HepG2 (cell line): ENCODE measurements around the gene ANKFY1. TPM values are rescaled to one million over a fixed set of nuclear protein-coding genes. Genes with fewer than 3 reads are reported as not detected.

Source experiments
- ATAC-seq: fragments of 200-7000 bp; cut with Tn5 transposase; 3 replicates; pipeline ENCODE4 v1.9.1; 2020; ENCODE audit warnings: mild to moderate bottlenecking, moderate library complexity
- BruUV-seq: library from RNA; stranded (reverse); fragments of 400-500 nt; replicated peaks from 2 replicates; lab custom pipeline; 2021; lab: Mats Ljungman, UMichigan
- CTCF ChIA-PET: fragments of 300-600 bp; formaldehyde crosslinking; extraction: SDS; loops from one replicate; lab custom pipeline; 2021; ENCODE audit warnings: low total read pairs, inconsistent platforms, low intra/inter-chr PET ratio; lab: Yijun Ruan, JAX
- POLR2A ChIA-PET: fragments of 350-600 bp; sonication (Branson Sonifier 250); formaldehyde crosslinking; loops from one replicate; lab custom pipeline; 2020; ENCODE audit warnings: antibody characterized with exemption, inconsistent platforms; lab: Yijun Ruan, JAX
- DNase-seq: peaks from one replicate; pipeline ENCODE4 v3.0.0-alpha.2; 2015; ENCODE audit warnings: low spot score
- FAIRE-seq: peaks from 3 replicates; lab custom pipeline; 2011; peaks lifted over from hg19 to GRCh38; lab: Jason Lieb, UNC
- H2AFZ ChIP-seq: one replicate; pipeline ENCODE4 v1.6.1; 2011; ENCODE audit warnings: low read length, inconsistent platforms
- H3K27ac ChIP-seq: fragments of 300-600 bp; 3 replicates; pipeline ENCODE4 v1.8.0; 2011; ENCODE audit warnings: mixed run types, mild to moderate bottlenecking, mixed read lengths, low read length, inconsistent platforms; ENCODE audit not compliant: insufficient read depth; ENCODE audit errors: extremely low read length
- H3K27me3 ChIP-seq, 2 experiments: fragments of 200-600 bp in 1 of 2; 2 replicates in 1 of 2; 3 replicates in 1 of 2; pipeline versions ENCODE4 v1.6.0 to v1.8.0; 2011; ENCODE audit warnings: low read length in 2 of 2, mild to moderate bottlenecking in 2 of 2, moderate library complexity in 2 of 2, inconsistent platforms in 1 of 2; ENCODE audit not compliant: insufficient read depth in 2 of 2, control insufficient read depth in 1 of 2
- H3K36me3 ChIP-seq, 2 experiments: fragments of 200-600 bp in 1 of 2; replicated peaks in 1 of 2; 2 replicates in 1 of 2; 3 replicates in 1 of 2; pipeline versions ENCODE4 v1.5.1 to v1.8.0; 2011; ENCODE audit warnings: low read length in 2 of 2, inconsistent platforms in 1 of 2; ENCODE audit not compliant: insufficient read depth in 2 of 2, control insufficient read depth in 1 of 2
- H3K4me1 ChIP-seq: 2 replicates; pipeline ENCODE4 v1.5.1; 2012; ENCODE audit warnings: low read length, inconsistent platforms; ENCODE audit not compliant: insufficient read depth
- H3K4me2 ChIP-seq: 2 replicates; pipeline ENCODE4 v1.6.0; 2011; ENCODE audit warnings: low read depth, low read length, inconsistent platforms
- H3K4me3 ChIP-seq, 3 experiments: fragments of 200-600 bp in 1 of 3; sonication (generic), shearing (Covaris generic) in 1 of 3; replicated peaks in 1 of 3; 2 replicates each; pipeline ENCODE4 v1.5.1; 2011 to 2016; ENCODE audit warnings: low read length in 3 of 3, inconsistent platforms in 2 of 3, low read depth in 2 of 3, mild to moderate bottlenecking in 2 of 3, control low read depth in 1 of 3, mixed read lengths in 1 of 3; ENCODE audit not compliant: insufficient read depth in 1 of 3
- H3K79me2 ChIP-seq: one replicate; pipeline ENCODE4 v1.6.1; 2011; ENCODE audit warnings: low read length, inconsistent platforms; ENCODE audit not compliant: insufficient read depth
- H3K9ac ChIP-seq: 2 replicates; pipeline ENCODE4 v1.6.0; 2011; ENCODE audit warnings: mild to moderate bottlenecking, low read depth, low read length, inconsistent platforms; ENCODE audit not compliant: insufficient read depth
- H3K9me3 ChIP-seq: 2 replicates; pipeline ENCODE4 v1.5.1; 2012; ENCODE audit warnings: mild to moderate bottlenecking, low read length
- H4K20me1 ChIP-seq: 2 replicates; pipeline ENCODE4 v1.6.0; 2011; ENCODE audit warnings: inconsistent platforms, mild to moderate bottlenecking, low read length, moderate library complexity; ENCODE audit not compliant: insufficient read depth
- DNMT3B ChIP-seq: conservative IDR thresholded peaks from 2 replicates; pipeline ENCODE4 v1.6.1; 2016; ENCODE audit warnings: missing biosample characterization, control low read depth
- MAFK ChIP-seq, 2 experiments: IDR thresholded peaks in 1 of 2; conservative IDR thresholded peaks in 1 of 2; 2 replicates each; pipeline ENCODE4 v1.6.1; 2011; ENCODE audit warnings: improper control_type of control experiment in 2 of 2, low read length in 2 of 2
- NCOA2 ChIP-seq: sonication (generic); formaldehyde crosslinking; IDR thresholded peaks from 2 replicates; pipeline ENCODE4 v1.8.0; 2022; ENCODE audit warnings: inconsistent platforms
- NFIC ChIP-seq: IDR thresholded peaks from 2 replicates; pipeline ENCODE4 v1.6.1; 2012; ENCODE audit warnings: mild to moderate bottlenecking, low read length, inconsistent platforms
- RBM22 ChIP-seq: fragments of 200-400 bp; formaldehyde crosslinking; optimal IDR thresholded peaks from 2 replicates; pipeline ENCODE3; 2017; ENCODE audit warnings: mild to moderate bottlenecking, low read length, moderate library complexity
- SOX5 ChIP-seq: IDR thresholded peaks from 2 replicates; pipeline ENCODE4 v1.6.1; 2016; ENCODE audit warnings: borderline replicate concordance
- SYNCRIP ChIP-seq: fragments of 200-400 bp; formaldehyde crosslinking; IDR thresholded peaks from 2 replicates; pipeline ENCODE4 v1.6.1; 2018; ENCODE audit warnings: mild to moderate bottlenecking, low read depth, low read length; ENCODE audit not compliant: insufficient read depth
- ZFP1 ChIP-seq: IDR thresholded peaks from 2 replicates; pipeline ENCODE4 v1.6.1; 2016
- ZNF282 ChIP-seq: fragments of 450-650 bp; IDR thresholded peaks from 2 replicates; pipeline ENCODE4 v1.6.1; 2018; ENCODE audit not compliant: partially characterized antibody
- ZNF383 ChIP-seq: sonication (generic); formaldehyde crosslinking; IDR thresholded peaks from 2 replicates; pipeline ENCODE4 v1.4.0; 2020; ENCODE audit warnings: missing genetic modification reagents, mild to moderate bottlenecking, borderline replicate concordance
- ZNF468 ChIP-seq: sonication (generic); formaldehyde crosslinking; IDR thresholded peaks from 2 replicates; pipeline ENCODE4 v1.8.0; 2022; ENCODE audit warnings: mild to moderate bottlenecking, moderate library complexity, missing genetic modification reagents
- ZNF660 ChIP-seq: sonication (generic); formaldehyde crosslinking; IDR thresholded peaks from 2 replicates; pipeline ENCODE4 v1.5.1; 2020; ENCODE audit warnings: mild to moderate bottlenecking, low read depth, missing genetic modification reagents, borderline replicate concordance
- ZNF747 ChIP-seq: sonication (generic); formaldehyde crosslinking; IDR thresholded peaks from 2 replicates; pipeline ENCODE4 v1.8.1; 2023; ENCODE audit warnings: missing genetic modification reagents, mild to moderate bottlenecking, borderline replicate concordance
- WGBS: methylation state at CpG from one replicate; pipeline ENCODE4 v1.1.6; 2017; ENCODE audit warnings: low lambda C conversion rate; 5-methylcytosine and 5-hydroxymethylcytosine counted together
- in situ Hi-C: cut with HindIII; loops from 2 replicates; pipeline ENCODE4 v1.10.0; 2017; ENCODE audit warnings: low pct_unique_long_range_greater_than_20kb; ENCODE audit not compliant: extremely low pct_ligation_motif_present
- intact Hi-C: fragments of 100-400 bp; cut with micrococcal nuclease; formaldehyde crosslinking; loops from one replicate; pipeline ENCODE4 v1.10.0; 2022; ENCODE audit not compliant: unreplicated experiment
- polyA plus RNA-seq, 8 experiments: library from polyadenylated mRNA; depleted of rRNA in 3 of 8; stranded (reverse) in 7 of 8; unstranded in 1 of 8; fragments of >200 nt; fragmentation: Illumina TruSeq in 4 of 8; extraction: Trizol in 4 of 8; gene quantifications; 2 replicates each; pipeline versions ENCODE4 v1.2.1 to v1.2.3, GENCODE V29; 2011 to 2016; ENCODE audit warnings: low read depth in 4 of 8, missing spikeins in 1 of 8, mixed read lengths in 1 of 8; ENCODE audit not compliant: insufficient read depth in 1 of 8
- total RNA-seq, 5 experiments: library from RNA; depleted of rRNA; stranded (reverse); fragments of >200 nt; fragmentation: Illumina TruSeq; extraction: Trizol; gene quantifications; 2 replicates each; pipeline ENCODE4 v1.2.3, GENCODE V29; 2016; ENCODE audit warnings: low read depth in 1 of 5
- TF ChIP-seq, protein P1 (sequence below): IDR thresholded peaks from 2 replicates; pipeline ENCODE4 v1.6.1; 2012; ENCODE audit warnings: low read depth, low read length, improper control_type of control experiment
- TF ChIP-seq, protein P2 (sequence below): sonication (generic); formaldehyde crosslinking; IDR thresholded peaks from 2 replicates; pipeline ENCODE4 v1.8.1; 2023; ENCODE audit warnings: mild to moderate bottlenecking, missing genetic modification reagents
- TF ChIP-seq, protein P3 (sequence below): sonication (generic); formaldehyde crosslinking; IDR thresholded peaks from 2 replicates; pipeline ENCODE4 v1.5.0; 2020; ENCODE audit warnings: mild to moderate bottlenecking, missing genetic modification reagents

The ANKFY1 gene
- total and polyA plus RNA-seq, 2 of the 13 experiments (the other 11 are each of a cell fraction or from before 2014, with no cell fraction given): 11.9 to 16.8 TPM

DNA sequence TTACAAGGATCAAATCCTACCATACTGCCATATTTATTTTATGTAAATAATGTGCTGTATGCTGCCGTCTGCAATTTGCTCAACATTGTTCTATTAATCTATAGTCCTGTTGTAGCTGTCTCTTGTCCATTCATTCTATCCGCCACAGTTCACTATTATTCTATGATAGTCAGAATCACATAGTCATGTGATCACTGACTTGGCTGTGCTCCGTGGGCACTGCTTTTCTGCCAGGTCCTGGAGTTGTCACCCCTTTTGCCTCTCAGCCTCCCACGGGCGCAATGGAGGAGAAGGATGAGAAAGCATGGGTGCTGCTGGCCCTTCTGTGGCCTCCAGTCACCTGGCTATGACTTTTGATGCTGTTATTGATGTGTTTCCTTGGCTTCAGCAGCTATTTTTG lies 37.3 kb upstream of the ANKFY1 start:
- Histone ChIP-seq H3K36me3 (peaks cover 10 to 42% of the 10 kb centered on the region in 2 experiments; a peak in 4 of 5 replicates), H3K4me3 (no peak overlapping the region), H3K9me3 (no peaks in the 10 kb centered on the region), H2AFZ (no peak overlapping the region), H3K9ac (no peak overlapping the region), H4K20me1 (peaks cover 6% of the 10 kb centered on the region), H3K4me2 (no peak overlapping the region), H3K79me2 (peaks cover 16% of the 10 kb centered on the region), H3K27me3 (no peaks in the 10 kb centered on the region), H3K27ac (no peak overlapping the region), H3K4me1 (no peaks in the 10 kb centered on the region)
- no peak for ATAC-seq
- WGBS: 98% methylated on average over 5 of the region's 5 CpGs
- in situ Hi-C loops (no loop called here), intact Hi-C loops (no loop called here)
- no peak for TF ChIP-seq ZNF660 (CRISPR knock-in tag)
- TF ChIP-seq, protein P1, sequence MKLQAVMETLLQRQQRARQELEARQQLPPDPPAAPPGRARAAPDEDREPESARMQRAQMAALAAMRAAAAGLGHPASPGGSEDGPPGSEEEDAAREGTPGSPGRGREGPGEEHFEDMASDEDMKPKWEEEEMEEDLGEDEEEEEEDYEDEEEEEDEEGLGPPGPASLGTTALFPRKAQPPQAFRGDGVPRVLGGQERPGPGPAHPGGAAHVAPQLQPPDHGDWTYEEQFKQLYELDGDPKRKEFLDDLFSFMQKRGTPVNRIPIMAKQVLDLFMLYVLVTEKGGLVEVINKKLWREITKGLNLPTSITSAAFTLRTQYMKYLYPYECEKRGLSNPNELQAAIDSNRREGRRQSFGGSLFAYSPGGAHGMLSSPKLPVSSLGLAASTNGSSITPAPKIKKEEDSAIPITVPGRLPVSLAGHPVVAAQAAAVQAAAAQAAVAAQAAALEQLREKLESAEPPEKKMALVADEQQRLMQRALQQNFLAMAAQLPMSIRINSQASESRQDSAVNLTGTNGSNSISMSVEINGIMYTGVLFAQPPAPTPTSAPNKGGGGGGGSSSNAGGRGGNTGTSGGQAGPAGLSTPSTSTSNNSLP: no peak
- TF ChIP-seq, protein P2, sequence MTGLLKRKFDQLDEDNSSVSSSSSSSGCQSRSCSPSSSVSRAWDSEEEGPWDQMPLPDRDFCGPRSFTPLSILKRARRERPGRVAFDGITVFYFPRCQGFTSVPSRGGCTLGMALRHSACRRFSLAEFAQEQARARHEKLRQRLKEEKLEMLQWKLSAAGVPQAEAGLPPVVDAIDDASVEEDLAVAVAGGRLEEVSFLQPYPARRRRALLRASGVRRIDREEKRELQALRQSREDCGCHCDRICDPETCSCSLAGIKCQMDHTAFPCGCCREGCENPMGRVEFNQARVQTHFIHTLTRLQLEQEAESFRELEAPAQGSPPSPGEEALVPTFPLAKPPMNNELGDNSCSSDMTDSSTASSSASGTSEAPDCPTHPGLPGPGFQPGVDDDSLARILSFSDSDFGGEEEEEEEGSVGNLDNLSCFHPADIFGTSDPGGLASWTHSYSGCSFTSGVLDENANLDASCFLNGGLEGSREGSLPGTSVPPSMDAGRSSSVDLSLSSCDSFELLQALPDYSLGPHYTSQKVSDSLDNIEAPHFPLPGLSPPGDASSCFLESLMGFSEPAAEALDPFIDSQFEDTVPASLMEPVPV (CRISPR knock-in tag): no peak
- TF ChIP-seq, protein P3, sequence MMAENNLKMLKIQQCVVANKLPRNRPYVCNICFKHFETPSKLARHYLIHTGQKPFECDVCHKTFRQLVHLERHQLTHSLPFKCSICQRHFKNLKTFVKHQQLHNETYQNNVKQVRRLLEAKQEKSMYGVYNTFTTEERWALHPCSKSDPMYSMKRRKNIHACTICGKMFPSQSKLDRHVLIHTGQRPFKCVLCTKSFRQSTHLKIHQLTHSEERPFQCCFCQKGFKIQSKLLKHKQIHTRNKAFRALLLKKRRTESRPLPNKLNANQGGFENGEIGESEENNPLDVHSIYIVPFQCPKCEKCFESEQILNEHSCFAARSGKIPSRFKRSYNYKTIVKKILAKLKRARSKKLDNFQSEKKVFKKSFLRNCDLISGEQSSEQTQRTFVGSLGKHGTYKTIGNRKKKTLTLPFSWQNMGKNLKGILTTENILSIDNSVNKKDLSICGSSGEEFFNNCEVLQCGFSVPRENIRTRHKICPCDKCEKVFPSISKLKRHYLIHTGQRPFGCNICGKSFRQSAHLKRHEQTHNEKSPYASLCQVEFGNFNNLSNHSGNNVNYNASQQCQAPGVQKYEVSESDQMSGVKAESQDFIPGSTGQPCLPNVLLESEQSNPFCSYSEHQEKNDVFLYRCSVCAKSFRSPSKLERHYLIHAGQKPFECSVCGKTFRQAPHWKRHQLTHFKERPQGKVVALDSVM: no peak
- TF ChIP-seq SOX5 (CRISPR knock-in tag): no peak
- TF ChIP-seq ZFP1 (CRISPR knock-in tag): no peak
- no peak for TF ChIP-seq SYNCRIP
- no peak for TF ChIP-seq DNMT3B (CRISPR knock-in tag)
- TF ChIP-seq ZNF383 (CRISPR knock-in tag): no peak
- TF ChIP-seq ZNF747 (CRISPR knock-in tag): no peak
- TF ChIP-seq RBM22: no peak
- no peak for TF ChIP-seq ZNF468 (CRISPR knock-in tag)
- no peak for TF ChIP-seq MAFK (conservative IDR thresholded peaks at IDR 0.05 in 1 of 2, IDR thresholded peaks at IDR 0.05 in 1 of 2; ENCODE audit: low read length in 2 of 2)
- no peak for TF ChIP-seq ZNF282
- no peak for TF ChIP-seq NFIC
- no peak for TF ChIP-seq NCOA2 (CRISPR knock-in tag)
- ChIA-PET POLR2A (no interaction called here), CTCF (no interaction called here)
- no peak for DNase-seq
- FAIRE-seq: no peak
- BruUV-seq: no TSS peak
